A375 (cell line): Measurements from ENCODE around the gene ACBD4. TPM values are rescaled to one million over a fixed set of nuclear protein-coding genes. Genes with fewer than 3 reads are reported as not detected.

Experiments used
- small RNA-seq: library from RNA; depleted of rRNA; stranded (forward); fragments of <200 nt; gene quantifications from one replicate; pipeline ENCODE3, GENCODE V24; 2014
- total RNA-seq: library from RNA; depleted of rRNA; stranded (reverse); fragments of >200 nt; shearing (Covaris generic); gene quantifications from 2 replicates; pipeline ENCODE4 v1.2.3, GENCODE V29; 2014; rRNA removed

The ACBD4 gene, protein sequence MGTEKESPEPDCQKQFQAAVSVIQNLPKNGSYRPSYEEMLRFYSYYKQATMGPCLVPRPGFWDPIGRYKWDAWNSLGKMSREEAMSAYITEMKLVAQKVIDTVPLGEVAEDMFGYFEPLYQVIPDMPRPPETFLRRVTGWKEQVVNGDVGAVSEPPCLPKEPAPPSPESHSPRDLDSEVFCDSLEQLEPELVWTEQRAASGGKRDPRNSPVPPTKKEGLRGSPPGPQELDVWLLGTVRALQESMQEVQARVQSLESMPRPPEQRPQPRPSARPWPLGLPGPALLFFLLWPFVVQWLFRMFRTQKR
- total RNA-seq: 8.8 and 10.2 TPM in 2 replicates

GRCh38 chr17:45135192-45135977 is at the start of gene ACBD4:
ACBD4 (plus strand) TSS chr17:45135687; CDS start chr17:45136145, 458 bp downstream.

DNA sequence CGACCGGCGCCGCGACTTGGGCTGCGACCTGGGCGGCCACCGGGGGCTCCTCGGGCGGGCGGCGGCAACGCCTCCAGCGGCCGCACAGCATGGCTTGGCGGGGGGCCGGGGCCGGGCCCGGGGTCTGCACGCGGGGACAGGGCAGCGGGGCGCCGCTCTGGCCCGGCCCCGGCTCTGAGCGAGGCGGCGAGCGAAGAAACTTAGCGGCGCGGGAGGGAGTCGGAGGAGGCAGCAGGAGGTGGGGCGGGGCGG is 3.2 kb upstream of the ACBD4 start, which contains the start of gene PLCD3:
Gene PLCD3, minus strand, starts transcription at position 196 of the 252 bp plus-strand sequence. Its CDS starts 105 bp downstream, at position 91.

GRCh38 chr17:45148183-45149036 is 12.9 kb downstream of the ACBD4 start, which contains the start of gene HEXIM1:
HEXIM1 (plus strand) TSS chr17:45148475; CDS start chr17:45149191, 716 bp downstream.

GRCh38 chr17:45161288-45162024 is 26.0 kb downstream of the ACBD4 start, which contains the start of gene HEXIM2:
HEXIM2 (plus strand) TSS chr17:45161875; CDS start chr17:45162794, 919 bp downstream.

Small RNA genes within 50 kb of the gene (small RNA-seq; reads per million reads assigned to genes)
- not detected for gene MIR6784

Other genes starting within 250 kb of the ACBD4 start
- gene EFTUD2, start 236.2 kb upstream of the ACBD4 start, total RNA-seq: 160 and 181 TPM in 2 replicates
- gene GFAP, start 220.2 kb upstream of the ACBD4 start, total RNA-seq: 0.03 and 0.23 TPM in 2 replicates
- 11.8 and 13.6 TPM in 2 replicates for gene KIF18B, start 187.9 kb upstream of the ACBD4 start, total RNA-seq
- 6.0 and 6.3 TPM in 2 replicates for gene C1QL1, start 167.4 kb upstream of the ACBD4 start, total RNA-seq
- 34.5 and 47.1 TPM in 2 replicates for gene DCAKD, start 84.1 kb upstream of the ACBD4 start, total RNA-seq
- gene NMT1, start 74.4 kb upstream of the ACBD4 start, total RNA-seq: 87.0 and 114 TPM in 2 replicates
- 19.6 and 25.8 TPM in 2 replicates for gene PLCD3, start 3.2 kb upstream of the ACBD4 start, total RNA-seq
- 30.5 and 35.8 TPM in 2 replicates for gene HEXIM1, start 12.8 kb downstream of the ACBD4 start, total RNA-seq
- gene HEXIM2, start 26.2 kb downstream of the ACBD4 start, total RNA-seq: 15.2 and 16.9 TPM in 2 replicates
- 4.8 and 5.9 TPM in 2 replicates for gene FMNL1, start 86.2 kb downstream of the ACBD4 start, total RNA-seq
- gene SPATA32, start 126.4 kb downstream of the ACBD4 start, total RNA-seq: 0.13 TPM in 1 of 2 replicates, not detected in the other
- gene MAP3K14, start 181.3 kb downstream of the ACBD4 start, total RNA-seq: 10.8 and 12.7 TPM in 2 replicates